ENCODE data around the gene ANKRD26. TPM values are rescaled to one million over a fixed set of nuclear protein-coding genes. Genes with fewer than 3 reads are reported as not detected.

Gene ANKRD26
- total RNA-seq, 2 experiments from 2014 or later: 10.2 to 13.2 TPM

DNA sequence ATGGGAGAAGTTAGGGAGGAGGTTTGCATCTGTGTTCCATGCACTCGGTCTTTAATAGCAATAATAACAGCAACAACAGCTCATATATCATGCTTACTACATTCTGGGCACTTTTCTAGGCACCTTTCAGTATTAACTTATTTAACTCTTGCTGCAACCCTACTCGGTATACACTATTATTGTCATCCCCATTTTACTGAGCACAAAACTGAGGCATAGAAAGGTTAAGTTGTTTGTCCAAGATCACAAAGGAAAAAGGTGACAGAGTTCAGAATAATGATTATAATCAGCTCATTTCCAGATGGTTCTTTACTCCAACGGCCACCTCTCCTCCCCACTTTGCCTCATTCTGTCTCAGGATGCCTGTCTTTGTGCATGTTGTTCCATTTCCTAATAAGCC is 137.5 kb downstream of the ANKRD26 start:
- H3K4me3 Mint-ChIP-seq: no peak overlapping the region
- POLR2A ChIA-PET: no interaction called here
- H3K4me1 Mint-ChIP-seq: peaks cover 10% of the 10 kb centered on the region
- H3K27ac Mint-ChIP-seq: no peak overlapping the region
- intact Hi-C loops (cut with DNase I, micrococcal nuclease): no loop called here
- CTCF ChIA-PET: no interaction called here
- H3K9me3 Mint-ChIP-seq (ENCODE audit: low read depth): peaks cover 3% of the 10 kb centered on the region
- peaks cover 15% of the 10 kb centered on the region for H3K36me3 Mint-ChIP-seq (ENCODE audit: low read depth)
- H3K27me3 Mint-ChIP-seq: no peaks in the 10 kb centered on the region
- no peak for DNase-seq
- ATAC-seq: no peak

DNA sequence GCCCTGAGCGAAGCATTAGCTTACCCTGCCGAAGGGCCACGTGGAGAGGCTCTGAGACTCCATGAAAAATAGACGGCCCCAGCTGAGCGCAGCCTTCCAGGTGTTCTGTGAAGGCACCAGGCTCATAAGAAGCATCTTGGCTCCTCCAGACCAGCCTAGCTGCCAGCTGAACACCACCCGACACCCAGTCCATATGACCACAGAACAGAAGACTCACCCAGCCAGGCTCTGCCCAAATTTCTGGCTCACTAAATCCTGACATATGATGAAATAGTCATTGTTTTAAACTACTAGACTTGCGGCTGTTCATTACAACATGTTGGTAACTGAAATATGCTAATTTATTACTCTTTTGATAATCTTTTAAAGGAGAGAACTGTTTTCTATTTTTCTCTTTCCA is 140.0 kb downstream of the ANKRD26 start:
- peaks cover 10% of the 10 kb centered on the region for H3K4me1 Mint-ChIP-seq
- no peaks in the 10 kb centered on the region for H3K27me3 Mint-ChIP-seq
- intact Hi-C loops (cut with DNase I, micrococcal nuclease): no loop called here
- H3K9me3 Mint-ChIP-seq (ENCODE audit: low read depth): no peaks in the 10 kb centered on the region
- ChIA-PET CTCF (no interaction called here), POLR2A (no interaction called here)
- H3K36me3 Mint-ChIP-seq (ENCODE audit: low read depth): peaks cover 3% of the 10 kb centered on the region
- no peak for ATAC-seq
- DNase-seq: no peak
- H3K4me3 Mint-ChIP-seq: no peak overlapping the region
- no peak overlapping the region for H3K27ac Mint-ChIP-seq

DNA sequence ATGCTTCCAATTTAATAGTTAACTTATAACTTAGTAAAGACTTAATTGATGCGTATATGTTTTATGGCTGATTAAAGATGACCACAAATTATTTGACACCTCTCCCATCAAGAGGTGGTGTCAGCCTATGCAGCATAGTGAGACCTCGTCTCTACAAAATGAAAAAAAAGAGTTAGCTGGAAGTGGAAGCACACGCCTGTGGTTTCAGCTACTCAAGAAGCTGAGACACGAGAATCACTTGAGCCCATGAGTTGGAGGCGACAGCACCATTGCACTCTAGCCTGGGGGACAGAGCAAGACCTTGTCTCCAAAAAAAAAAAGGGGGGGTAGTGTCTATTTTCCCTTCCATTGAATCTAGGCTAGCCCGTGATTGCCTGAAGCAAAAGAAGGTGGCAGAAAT is 140.5 kb downstream of the ANKRD26 start:
- Mint-ChIP-seq H3K27me3 (no peaks in the 10 kb centered on the region), H3K9me3 (ENCODE audit: low read depth) (no peaks in the 10 kb centered on the region), H3K4me3 (no peak overlapping the region), H3K27ac (no peak overlapping the region), H3K36me3 (ENCODE audit: low read depth) (peaks cover 3% of the 10 kb centered on the region), H3K4me1 (peaks cover 10% of the 10 kb centered on the region)
- CTCF ChIA-PET: no interaction called here
- ATAC-seq (no peak), DNase-seq (no peak)
- intact Hi-C loops (cut with DNase I, micrococcal nuclease): no loop called here
- POLR2A ChIA-PET: no interaction called here

Other genes starting within 250 kb of the ANKRD26 start
- 10 to 100 TPM; 44.2 to 56.6 TPM for gene ABI1, start 239.5 kb downstream of the ANKRD26 start, total RNA-seq
- gene YME1L1, start 53.9 kb upstream of the ANKRD26 start, total RNA-seq: 100 to 1,000 TPM; 127 to 139 TPM
- gene MASTL, start 54.9 kb upstream of the ANKRD26 start, total RNA-seq: 10 to 100 TPM; 42.1 to 55.3 TPM
- gene ACBD5, start 140.3 kb upstream of the ANKRD26 start, total RNA-seq: 10 to 100 TPM; 10.6 to 14.8 TPM

Data from activated CD4-positive, alpha-beta T cell treated with anti-CD3 and anti-CD28 coated beads for 36 hours (primary cell).